Stimulated activated CD8-positive, alpha-beta memory T cell treated with anti-CD3 and anti-CD28 coated beads, Interleukin-12 subunit alpha, Interleukin-12 subunit beta, amount 100 ng/mL, for 24 hours (primary cell): ENCODE results near the gene NPY4R2.
"Not testable (repeated sequence)": the region's sequence is repeated elsewhere in the genome, so short reads cannot be mapped to it uniquely, and the experiment has no call there.

Experiments
- DNase-seq: peaks from one replicate; pipeline ENCODE4 v3.0.0-alpha.2; 2020; ENCODE audit errors: extremely low read depth

The NPY4R2 gene

DNA sequence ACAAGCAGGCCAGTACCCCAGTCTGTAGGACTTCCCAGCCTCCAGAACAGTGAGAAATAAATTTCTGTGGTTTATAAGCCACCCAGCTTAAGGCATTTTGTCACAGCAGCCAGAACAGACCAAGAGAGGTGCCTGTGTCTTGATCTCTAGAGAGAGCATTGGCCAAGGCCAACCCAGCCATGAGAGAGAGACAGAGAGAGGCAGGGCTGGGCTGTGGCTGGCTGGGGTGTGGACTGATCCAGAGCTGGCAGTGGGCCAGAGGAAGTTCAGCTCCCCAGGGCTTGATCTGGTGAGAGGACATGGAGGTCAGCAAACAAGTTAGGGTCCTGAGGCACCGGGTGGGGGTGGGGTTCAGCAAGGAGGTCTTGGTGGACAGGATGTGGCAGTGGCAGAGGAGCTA lies 14.4 kb downstream of the NPY4R2 start:
- DNase-seq: not testable (repeated sequence)

DNA sequence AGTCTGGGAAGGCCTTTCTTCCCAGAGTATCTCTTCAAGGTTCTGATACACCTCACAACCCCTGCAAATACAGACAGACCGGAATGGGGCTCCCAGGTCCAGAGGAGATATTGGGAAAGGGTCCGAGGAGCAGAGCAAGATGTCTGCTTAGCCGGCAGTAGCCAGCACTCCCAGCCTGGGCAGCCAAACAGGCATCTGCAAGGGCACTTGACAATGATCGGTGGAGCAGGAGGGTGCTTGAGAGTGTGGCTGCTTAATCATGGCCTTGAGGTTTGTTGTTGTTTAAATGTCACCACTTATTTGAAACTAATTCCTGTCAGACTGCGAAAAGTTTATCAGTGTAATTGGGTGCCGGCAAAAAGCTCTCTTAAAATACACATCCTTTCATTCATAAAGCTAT lies 15.0 kb downstream of the NPY4R2 start:
- not testable (repeated sequence) for DNase-seq

DNA sequence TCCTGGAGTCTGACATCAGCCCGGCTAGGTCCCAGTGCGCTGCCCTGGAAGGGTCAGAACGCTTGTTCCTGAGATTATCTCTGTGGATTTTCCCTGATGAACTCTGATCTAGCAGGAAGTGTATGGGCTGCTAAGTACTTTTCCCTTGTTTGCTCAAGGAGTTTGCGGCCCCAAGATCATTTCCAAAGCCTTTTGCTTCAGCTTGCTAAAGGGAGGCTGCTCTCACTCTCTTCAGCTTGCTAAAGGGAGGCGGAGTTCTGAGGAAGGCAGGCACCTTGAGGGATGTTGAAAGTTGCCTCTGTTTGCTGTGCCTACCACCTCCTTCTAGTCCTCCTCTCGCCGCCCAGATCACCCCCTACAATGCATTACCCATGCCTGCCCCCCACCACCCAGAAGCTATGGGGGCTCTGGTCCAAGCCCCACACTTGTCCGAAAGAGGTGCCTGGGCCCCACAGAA lies 18.3 kb downstream of the NPY4R2 start:
- not testable (repeated sequence) for DNase-seq

DNA sequence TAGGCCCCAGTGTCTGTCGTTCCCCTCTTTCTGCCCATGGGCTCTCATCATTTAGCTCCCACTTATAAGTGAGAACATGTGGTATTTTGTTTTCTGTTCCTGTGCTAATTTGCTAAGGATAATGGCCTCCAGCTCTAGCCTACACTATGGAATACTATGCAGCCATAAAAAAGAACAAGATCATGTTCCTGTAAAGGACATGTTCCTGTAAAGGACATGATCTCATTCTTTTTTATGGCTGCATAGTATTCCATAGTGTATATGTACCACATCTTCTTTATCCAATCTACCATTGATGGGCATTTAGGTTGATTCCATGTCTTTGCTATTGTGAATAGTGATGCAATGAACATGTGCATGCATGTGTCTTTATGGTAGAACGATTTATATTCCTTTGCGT lies 19.2 kb downstream of the NPY4R2 start:
- DNase-seq: not testable (repeated sequence)

DNA sequence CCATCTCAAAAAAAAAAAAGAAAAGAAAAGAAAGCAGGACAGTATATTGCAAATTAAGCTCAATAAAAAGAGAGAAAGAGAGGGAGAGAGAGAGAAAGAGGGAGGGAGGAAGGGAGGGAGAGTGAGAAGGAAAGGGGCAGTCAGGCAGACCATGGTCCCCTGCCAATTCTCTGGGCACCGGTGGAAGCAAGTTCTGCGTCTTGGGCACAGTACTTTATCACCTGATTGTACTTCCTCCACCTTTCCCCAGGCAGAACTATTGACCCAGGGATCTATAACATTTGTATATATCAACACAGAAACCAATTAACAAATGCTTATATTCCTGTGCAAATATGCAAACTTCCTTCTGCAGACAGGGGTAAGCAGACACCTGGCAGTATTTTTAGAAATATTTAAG lies 22.4 kb downstream of the NPY4R2 start:
- not testable (repeated sequence) for DNase-seq

DNA sequence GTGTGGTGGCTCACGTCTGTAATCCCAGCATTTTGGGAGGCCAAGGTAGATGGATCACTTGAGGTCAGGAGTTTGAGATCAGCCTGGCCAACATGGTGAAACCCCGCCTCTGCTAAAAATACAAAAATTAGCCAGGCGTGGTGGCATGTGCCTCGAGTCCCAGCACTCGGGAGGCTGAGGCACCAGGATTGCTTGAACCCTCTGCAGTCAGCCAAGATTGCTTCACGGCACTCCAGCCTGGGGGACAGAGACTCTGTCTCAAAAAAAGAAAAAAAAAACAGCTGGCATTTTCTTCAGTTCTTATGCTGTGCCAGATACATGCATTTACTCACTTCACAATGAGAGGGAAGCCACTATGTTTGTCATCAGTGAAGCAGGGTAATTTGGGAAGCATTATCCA lies 22.9 kb downstream of the NPY4R2 start:
- not testable (repeated sequence) for DNase-seq

DNA sequence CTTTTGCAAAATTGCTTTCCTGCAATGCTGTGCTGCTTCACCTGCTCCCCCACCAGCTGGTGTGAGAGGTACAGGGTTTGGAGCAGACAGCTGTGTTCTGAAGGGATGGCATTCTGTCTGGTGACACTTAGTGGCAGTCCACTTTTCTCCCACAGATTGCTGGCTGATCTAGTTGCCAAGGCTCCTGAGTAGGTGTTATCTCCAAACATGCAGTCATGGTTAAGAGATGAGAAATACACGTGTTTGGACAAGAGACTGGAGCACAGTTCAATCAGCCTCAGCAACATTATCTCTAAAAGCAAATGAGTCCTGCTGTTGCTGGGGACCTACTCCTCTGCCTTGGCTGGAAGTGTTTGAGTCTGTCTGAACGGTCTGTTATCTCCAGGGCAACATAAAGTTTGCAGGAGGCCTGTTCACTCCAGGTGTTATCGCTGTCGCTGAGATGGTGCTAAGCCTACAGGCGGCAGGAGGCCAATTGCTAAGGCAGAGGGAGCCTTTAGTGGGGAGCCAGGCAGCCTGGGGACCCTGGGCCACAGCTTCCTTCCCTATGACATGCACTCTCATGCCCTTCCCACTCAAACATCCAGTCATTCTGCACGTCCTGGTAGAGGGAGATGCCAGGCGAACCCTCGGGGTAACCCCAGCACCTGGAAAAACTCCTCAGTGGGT lies 24.0 kb downstream of the NPY4R2 start:
- not testable (repeated sequence) for DNase-seq

DNA sequence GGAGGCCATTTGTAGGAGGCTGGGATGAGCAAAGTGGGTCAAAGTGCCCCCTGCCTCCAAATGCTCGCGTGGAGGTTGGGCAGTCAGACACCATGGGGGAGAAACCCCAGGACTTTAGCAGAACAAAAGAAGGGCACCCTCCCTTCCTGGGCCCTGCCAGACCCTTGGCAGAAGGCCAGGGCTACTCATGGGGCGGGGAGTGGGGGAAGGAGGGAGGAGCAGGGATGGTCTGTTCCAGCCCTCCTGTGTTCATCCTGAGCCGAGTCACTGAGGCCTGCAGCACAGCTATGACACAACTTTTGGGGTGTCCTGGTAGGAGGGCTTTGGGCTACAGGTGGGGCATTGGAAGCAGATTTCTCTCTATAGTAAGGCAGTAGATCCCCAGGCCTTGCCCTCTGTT lies 24.9 kb downstream of the NPY4R2 start:
- not testable (repeated sequence) for DNase-seq

DNA sequence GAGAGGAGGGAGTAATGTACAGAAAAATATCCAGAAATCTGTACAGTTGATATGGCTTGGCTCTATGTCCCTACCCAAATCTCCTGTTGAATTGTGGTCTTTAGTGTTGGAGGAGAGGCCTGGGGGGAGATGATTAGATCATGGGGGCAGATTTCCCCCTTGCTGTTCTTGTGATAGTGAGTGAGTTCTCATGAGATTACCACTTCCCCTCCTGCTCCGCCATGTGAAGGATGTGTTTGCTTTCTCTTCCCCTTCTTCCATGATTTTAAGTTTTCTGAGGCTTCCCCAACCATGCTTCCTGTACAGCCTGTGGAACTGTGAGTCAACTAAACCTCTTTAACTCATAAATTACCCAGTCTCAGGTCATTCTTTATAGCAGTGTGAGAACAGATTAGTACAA lies 29.0 kb downstream of the NPY4R2 start:
- not testable (repeated sequence) for DNase-seq

DNA sequence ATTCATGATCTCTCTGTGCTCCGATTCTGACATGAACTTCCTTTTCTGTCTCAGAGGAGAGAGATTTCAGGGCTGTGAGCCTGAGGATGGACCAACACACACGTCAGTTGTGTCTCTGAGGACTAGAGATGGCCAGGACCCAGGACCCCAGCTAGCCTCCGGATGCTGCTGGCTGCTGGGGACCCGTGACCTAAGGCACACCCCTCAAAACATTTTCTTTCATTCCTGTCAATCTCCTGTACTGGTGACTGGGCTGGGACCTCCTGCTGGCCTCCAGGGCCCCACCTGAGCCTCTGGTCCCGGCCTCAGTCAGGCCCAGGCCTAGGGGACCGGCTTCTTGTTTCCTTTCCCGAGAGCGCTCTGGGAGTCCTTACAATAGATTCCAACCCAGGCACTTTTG lies 38.7 kb downstream of the NPY4R2 start:
- not testable (repeated sequence) for DNase-seq

DNA sequence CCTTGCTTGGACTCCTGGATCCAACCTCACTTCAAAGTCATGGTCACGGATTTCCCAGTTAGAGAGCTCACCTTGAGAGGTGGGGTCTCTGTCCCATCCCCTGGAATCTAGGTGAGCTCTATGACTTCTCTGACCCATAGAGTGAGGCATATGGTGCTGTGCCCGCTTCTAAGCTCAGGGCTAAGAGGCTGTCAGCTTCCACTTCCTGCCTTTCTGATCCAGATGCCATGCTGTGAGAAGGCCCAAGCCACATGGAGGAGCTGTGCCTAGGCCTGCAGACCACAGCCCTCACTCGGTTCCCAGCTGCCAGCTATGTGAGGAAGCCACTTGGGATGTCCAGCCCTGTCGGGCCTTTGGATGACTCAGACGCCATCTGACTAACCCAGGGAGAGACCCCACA lies 41.2 kb downstream of the NPY4R2 start:
- DNase-seq: not testable (repeated sequence)

DNA sequence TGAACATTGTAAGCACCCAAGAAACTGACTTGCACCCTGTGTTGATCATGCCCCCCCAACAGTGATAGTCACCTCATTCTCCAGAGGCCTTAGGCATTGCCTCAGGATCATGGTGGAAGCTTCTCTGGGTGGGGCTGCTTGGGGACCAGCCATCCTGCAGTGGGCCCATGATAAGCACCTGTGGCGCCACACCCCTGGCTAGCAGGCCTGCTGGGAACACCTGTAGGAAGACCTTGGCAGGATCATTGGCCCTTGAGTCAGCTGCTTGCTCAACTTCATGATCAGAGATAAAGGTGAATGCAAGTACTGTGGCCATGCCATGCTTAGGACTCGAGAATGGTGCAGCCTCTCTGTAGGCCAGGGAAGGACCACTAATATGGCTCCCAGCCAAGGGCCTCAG lies 42.2 kb downstream of the NPY4R2 start:
- not testable (repeated sequence) for DNase-seq

DNA sequence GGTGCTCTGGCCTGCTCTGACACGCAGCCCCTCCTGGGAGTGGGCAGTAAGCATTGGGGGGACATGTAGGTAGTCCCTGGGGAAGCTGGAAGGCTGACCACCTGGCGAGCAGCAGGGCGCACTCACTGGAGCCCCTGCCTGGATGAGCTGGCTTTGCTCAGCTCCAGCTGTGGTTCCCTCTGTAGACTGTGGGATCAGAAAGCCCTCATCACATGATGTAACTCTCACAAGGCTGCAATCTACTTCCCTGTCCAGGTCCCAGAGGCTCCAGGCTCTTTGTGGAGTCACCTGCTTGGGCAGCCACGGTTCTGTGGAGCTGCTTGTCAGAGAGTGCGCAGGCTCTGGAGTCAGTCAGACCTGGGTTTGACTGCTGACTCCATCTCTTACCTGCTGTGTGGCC lies 44.3 kb downstream of the NPY4R2 start:
- DNase-seq: not testable (repeated sequence)

DNA sequence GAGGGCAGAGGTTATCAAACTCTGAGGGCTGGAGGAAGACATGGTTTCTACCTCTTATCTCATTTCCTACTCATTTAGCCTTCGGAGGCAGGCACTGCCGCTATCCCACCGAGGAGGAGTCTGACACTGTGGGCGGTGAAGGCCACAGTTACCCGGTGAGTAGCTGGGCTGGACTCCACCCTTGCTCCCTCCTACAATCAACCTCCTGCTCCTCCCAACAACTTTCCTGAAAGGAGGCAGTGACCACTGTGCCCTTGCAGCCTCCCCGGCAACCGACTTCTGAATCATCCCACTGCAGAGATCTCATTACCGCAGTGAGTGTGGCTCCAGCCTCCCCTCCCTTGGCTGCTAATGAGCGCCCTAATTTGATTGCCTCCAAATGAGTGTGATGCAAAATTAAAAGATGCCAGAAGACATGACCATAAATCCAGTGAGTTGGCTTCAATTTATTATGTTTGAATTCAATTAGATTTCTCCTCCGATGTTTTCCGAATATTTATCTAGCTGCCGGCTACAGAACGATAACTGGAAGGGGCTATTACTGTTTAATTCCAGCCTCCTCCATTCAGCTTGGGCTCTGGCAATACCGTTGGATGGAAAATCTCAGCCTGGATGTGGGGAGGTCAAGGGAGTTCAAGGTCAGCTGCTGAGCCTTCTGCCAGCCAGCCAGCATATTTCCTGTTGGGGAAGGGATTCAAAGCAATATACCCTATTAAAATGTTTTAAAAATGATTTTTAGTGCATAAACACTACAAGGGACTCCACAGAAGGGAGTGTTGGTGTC lies 46.0 kb downstream of the NPY4R2 start:
- not testable (repeated sequence) for DNase-seq

DNA sequence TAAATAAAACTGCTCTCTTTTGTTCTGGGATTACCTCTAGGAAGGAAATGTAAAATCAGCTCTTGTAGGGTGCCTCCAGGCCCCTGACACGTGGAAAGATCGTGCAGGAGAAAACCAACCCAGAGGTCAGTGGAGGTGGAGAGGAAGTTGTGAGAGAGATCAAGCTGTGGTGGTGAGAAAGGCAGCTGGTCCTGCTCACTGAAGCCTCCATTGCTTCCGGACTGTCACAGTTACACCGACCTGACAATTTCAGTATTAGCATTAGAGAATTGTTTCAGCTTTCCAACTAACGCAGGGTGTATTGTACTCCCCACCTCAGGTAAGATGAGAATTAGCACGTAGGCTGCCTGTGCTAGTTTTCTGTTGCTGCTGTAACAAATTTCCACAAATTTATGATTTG lies 50.5 kb downstream of the NPY4R2 start:
- DNase-seq: not testable (repeated sequence)

DNA sequence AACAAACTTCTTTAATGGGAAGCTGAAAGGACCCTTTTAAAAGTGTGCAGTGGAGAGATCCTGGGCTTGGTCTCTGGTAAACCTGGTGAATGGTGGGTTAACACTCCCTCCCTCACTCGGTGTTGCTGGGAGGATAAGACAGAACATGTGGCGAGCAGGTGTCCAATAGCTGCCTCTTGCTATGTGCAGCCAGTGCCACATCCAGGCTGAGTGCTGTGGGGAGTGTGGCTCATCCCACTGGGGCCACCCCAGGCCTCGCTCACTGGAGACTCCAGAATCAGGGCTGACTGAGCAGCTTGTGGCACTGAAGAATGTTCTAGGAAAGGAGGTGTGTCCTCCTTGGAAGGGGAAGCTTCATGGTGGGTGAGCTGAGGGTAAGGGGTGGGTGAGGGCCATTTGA lies 51.6 kb downstream of the NPY4R2 start:
- not testable (repeated sequence) for DNase-seq

DNA sequence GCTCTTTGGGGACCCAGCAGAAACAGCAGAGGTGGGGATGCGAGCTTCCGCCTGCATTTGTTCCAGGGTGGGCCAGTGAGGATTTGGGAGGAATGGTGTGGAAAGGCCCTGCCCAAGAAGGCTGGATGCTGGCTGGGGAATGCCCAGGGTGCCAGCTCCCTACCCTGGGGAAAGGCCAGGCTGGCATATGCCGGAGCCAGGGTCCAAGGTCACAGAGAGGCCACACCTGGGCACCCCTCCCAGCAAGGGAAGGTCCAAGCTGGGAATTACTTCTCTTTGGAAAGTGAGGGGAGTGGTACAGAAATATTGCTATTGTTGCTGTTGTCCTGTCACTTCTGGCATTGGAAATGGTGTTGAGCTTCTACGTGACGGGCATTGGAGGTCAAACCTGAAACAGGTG lies 53.1 kb downstream of the NPY4R2 start:
- not testable (repeated sequence) for DNase-seq

DNA sequence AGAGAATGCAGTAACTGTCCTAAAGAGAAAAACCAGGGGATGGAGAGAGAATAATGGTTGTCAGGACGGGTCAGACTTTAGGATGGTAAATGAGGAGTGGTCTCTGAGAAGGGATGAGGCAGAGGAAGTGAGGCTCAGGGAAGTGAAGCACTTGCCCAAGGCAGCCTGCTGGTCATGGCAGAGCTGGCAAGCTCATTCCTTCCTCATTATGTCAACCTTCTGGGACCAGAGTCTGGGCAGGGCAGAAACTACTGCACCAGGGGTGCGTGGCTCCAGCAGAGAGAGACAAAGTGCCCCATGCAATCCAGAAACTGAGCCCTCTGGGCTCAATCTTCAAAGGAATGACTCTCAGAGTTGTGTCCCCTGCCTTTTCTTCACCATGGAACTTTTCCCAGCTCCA lies 53.6 kb downstream of the NPY4R2 start:
- not testable (repeated sequence) for DNase-seq
